NOMO-1 treated with dmso at 0.1 percent for 144 hours (cell line): ENCODE results near the gene ITPRID1.

Experiments used
- DNase-seq: peaks from one replicate; lab custom pipeline; 2025; ENCODE audit not compliant: unreplicated experiment; lab: John Stamatoyannopoulos, UW

Gene ITPRID1

GRCh38 chr7:31692451-31692850 is 178.6 kb downstream of the ITPRID1 start:
- DNase-seq: no peak

- no peak for DNase-seq
Observed at GRCh38 chr7:31692871-31693270, 179.0 kb downstream of the ITPRID1 start.

GRCh38 chr7:31695859-31696614 is 182.1 kb downstream of the ITPRID1 start:
- peak; percentile 85 for DNase-seq

GRCh38 chr7:31699050-31699449 is 185.2 kb downstream of the ITPRID1 start:
- DNase-seq: peak; percentile 91

- DNase-seq: no peak
Observed at GRCh38 chr7:31702354-31702753, 188.5 kb downstream of the ITPRID1 start.

GRCh38 chr7:31705377-31705776 is 191.5 kb downstream of the ITPRID1 start:
- DNase-seq: no peak

GRCh38 chr7:31707089-31707488 is 193.2 kb downstream of the ITPRID1 start:
- no peak for DNase-seq
